WERI-Rb-1 (cell line): ENCODE measurements around the gene DEK.
"Not testable (repeated sequence)": the region's sequence is repeated elsewhere in the genome, so short reads cannot be mapped to it uniquely, and the experiment has no call there.

Experiments used
- DNase-seq: peaks from one replicate; pipeline ENCODE4 v3.0.0-alpha.2; 2020
- H3K27ac ChIP-seq: fragments of 250-450 bp; sonication (Bioruptor Pico); 2 replicates; pipeline ENCODE4 v1.5.1; 2020; ENCODE audit warnings: mild to moderate bottlenecking, moderate library complexity
- H3K27me3 ChIP-seq: fragments of 250-450 bp; sonication (Bioruptor Pico); 2 replicates; pipeline ENCODE4 v1.5.1; 2021; ENCODE audit warnings: mild to moderate bottlenecking, low read depth, moderate library complexity; ENCODE audit not compliant: insufficient read depth, severe bottlenecking
- H3K36me3 ChIP-seq: fragments of 250-450 bp; sonication (Bioruptor Pico); 2 replicates; pipeline ENCODE4 v1.5.1; 2020; ENCODE audit warnings: mild to moderate bottlenecking, moderate library complexity
- H3K4me3 ChIP-seq: 2 replicates; pipeline ENCODE4 v1.5.1; 2011; ENCODE audit warnings: low read depth, mild to moderate bottlenecking, control low read depth, low read length
- H3K9me3 ChIP-seq: fragments of 250-450 bp; sonication (Bioruptor Pico); 2 replicates; pipeline ENCODE4 v1.5.1; 2021; ENCODE audit warnings: mild to moderate bottlenecking, moderate library complexity; ENCODE audit not compliant: severe bottlenecking
- TF ChIP-seq, protein P1 (sequence below): IDR thresholded peaks from 2 replicates; pipeline ENCODE4 v1.5.1; 2011; ENCODE audit warnings: low read depth, mild to moderate bottlenecking, control low read depth, inconsistent platforms, low read length

The DEK gene

DNA sequence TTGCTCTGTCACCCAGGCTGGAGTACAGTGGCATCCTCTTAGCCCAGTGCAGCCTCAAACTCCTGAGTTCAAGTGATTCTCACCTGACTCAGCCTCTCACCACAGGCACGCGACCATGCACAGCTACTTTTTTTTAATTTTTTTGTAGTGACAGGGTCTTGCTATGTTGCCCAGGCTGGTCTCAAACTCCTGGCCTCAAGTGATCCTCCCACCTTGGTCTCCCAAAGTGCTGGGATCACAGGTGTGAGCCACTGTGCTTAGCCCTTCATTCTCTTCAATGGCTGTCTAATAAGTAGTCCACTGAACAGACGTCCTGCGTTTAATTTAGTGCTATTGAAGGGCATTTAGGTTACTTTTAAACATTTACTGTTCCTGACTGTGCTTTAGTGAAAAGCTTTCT, 81.8 kb downstream of the DEK start:
- Histone ChIP-seq H3K9me3 (no peaks in the 10 kb centered on the region), H3K4me3 (no peak overlapping the region), H3K36me3 (no peaks in the 10 kb centered on the region), H3K27ac (no peak overlapping the region), H3K27me3 (no peaks in the 10 kb centered on the region)
- no peak for DNase-seq
- TF ChIP-seq, protein P1, sequence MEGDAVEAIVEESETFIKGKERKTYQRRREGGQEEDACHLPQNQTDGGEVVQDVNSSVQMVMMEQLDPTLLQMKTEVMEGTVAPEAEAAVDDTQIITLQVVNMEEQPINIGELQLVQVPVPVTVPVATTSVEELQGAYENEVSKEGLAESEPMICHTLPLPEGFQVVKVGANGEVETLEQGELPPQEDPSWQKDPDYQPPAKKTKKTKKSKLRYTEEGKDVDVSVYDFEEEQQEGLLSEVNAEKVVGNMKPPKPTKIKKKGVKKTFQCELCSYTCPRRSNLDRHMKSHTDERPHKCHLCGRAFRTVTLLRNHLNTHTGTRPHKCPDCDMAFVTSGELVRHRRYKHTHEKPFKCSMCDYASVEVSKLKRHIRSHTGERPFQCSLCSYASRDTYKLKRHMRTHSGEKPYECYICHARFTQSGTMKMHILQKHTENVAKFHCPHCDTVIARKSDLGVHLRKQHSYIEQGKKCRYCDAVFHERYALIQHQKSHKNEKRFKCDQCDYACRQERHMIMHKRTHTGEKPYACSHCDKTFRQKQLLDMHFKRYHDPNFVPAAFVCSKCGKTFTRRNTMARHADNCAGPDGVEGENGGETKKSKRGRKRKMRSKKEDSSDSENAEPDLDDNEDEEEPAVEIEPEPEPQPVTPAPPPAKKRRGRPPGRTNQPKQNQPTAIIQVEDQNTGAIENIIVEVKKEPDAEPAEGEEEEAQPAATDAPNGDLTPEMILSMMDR = no peak

DNA sequence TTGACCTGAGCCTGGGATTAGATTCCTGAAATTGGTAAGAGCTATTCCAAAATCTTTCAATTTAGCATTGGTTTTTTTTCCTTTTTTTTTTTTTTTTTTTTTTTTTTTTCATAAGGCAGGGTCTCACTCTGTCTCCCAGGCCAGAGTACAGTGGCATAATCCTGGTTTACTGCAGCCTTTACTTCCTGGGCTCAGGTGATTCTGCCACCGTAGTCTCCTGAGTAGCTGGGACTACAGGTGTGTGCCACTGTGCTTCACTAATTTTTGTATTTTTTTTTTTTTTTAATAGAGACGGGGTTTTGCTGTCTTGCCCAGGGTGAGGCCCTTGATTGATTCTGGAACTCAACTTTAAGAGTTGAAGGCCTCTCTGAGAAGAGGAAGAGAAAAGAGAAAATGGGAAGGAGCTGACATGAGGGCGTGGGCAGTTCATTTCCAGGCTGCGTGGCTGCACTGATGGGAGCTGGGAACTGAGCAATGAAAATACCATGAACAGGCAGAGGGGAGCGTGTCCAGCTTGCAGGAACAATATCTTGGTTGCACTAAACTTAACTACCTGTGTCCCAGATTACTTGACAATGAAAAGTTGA, 84.5 kb downstream of the DEK start:
- Histone ChIP-seq H3K9me3 (no peaks in the 10 kb centered on the region), H3K27ac (no peak overlapping the region), H3K27me3 (no peaks in the 10 kb centered on the region), H3K4me3 (no peak overlapping the region), H3K36me3 (peaks cover under 1% of the 10 kb centered on the region; the same call in 1 of the 2 replicates)
- TF ChIP-seq, protein P1 = no peak
- no peak for DNase-seq

DNA sequence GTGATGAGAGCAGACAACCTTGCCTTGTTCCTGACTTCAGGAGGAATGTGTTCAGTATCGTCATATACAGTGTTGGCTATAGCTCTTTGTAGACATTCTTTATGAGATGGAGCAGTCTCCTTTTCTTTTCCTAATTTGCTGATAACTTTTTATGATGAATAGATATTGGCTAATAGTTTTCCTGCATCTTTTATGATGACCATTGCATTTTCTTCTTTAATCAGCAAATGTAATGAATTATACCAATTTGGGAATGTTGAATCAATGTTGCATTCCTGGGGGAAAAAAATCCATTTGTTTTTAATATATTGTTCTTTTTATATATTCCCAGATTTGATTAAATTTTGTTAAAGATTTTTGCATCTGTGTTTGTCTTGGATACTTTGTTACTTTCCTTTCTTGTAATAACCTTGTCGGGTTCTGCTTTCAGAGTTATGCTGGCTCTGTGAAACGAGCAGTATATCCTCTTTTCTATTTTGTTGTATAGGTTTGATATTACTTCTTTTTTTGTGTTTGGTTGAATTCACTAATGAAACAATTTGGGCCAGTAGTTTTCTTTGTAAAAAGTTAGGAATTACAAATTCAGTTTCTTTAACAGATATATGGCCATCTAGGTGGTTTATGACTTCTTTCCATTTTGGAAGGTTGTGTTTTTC, 85.2 kb downstream of the DEK start:
- DNase-seq = no peak
- Histone ChIP-seq H3K36me3 (peaks cover 4% of the 10 kb centered on the region; the same call in 1 of the 2 replicates), H3K27me3 (no peaks in the 10 kb centered on the region), H3K9me3 (no peaks in the 10 kb centered on the region), H3K4me3 (no peak overlapping the region), H3K27ac (no peak overlapping the region)
- TF ChIP-seq, protein P1 = no peak

DNA sequence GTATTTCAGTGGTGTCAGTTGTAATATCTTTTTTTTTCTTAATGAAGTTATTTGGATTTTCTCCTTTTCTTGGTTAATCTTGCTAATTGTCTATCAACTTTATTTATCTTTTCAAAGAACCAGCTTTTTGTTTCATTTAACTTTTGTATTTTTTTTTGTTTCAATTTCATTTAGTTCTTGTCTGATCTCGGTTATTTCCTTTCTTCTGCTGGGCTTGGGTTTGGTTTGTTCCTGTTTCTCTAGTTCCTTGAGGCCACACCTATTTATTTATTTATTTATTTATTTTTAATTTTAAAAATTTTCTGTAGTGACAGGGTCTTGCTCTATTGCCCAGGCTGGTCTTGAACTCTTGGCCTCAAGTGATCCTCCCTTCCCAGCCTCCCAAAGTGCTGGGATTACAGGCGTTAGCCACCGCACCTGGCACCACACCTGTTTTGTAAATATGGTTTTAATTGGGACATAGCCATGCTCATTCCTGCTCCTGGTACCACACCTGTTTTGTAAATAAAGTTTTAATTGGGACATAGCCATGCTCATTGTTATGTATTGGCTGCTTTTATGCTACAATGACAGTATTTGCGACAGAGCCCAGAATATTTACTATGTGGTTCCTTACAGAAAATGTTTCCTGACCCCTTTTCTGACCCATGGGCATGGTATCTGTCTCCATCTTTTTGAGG, 86.9 kb downstream of the DEK start:
- TF ChIP-seq, protein P1 = no peak
- no peak for DNase-seq
- Histone ChIP-seq H3K27me3 (no peaks in the 10 kb centered on the region), H3K9me3 (no peaks in the 10 kb centered on the region), H3K27ac (no peak overlapping the region), H3K4me3 (no peak overlapping the region), H3K36me3 (peaks cover 8% of the 10 kb centered on the region; the same call in 1 of the 2 replicates)

DNA sequence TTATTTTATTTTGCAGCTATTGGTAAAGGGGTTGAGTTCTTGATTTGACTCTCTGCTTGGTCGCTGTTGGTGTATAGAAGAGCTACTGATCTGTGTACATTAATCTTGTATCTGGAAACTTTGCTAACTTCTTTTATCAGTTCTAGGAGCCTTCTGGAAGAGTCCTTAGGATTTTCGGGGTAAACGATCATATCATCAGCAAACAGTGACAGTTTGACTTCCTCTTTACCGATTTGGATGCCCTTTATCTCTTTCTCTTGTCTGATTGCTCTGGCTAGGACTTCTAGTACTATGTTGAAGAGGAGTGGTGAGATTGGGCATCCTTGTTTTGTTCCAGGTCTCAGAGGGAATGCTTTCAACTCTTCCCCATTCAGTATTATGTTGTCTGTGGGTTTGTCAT, 88.1 kb downstream of the DEK start:
- H3K36me3 ChIP-seq = peaks cover 11% of the 10 kb centered on the region; the same call in 1 of the 2 replicates
- H3K9me3 ChIP-seq, H3K4me3 ChIP-seq, H3K27ac ChIP-seq, DNase-seq, H3K27me3 ChIP-seq: not testable (repeated sequence)
